ENCODE measurements around the gene CCR6.

DNA sequence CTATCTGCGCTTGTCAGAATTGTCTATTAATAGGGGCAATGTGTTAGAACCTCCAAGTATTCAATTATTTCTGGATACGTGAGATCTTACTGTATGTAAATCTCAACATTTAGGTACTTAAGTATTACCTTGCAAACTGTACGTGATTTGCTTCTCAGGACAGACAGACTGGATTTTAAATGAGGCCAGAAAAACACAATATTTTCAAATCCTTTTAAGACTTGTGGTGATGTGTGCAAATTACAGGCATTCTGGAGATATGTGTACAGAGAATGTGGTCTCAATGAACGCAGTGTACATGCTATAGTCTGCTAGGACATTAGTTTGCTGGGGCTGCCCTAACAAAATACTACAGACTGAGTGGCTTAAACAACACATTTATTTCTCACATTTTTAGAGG is 16.9 kb downstream of the CCR6 start:
- TF ChIP-seq POLR2A (IDR thresholded peaks at IDR 0.05) = no peak
- no peak for TF ChIP-seq CTCF (IDR thresholded peaks at IDR 0.05)
- no peak for TF ChIP-seq POLR2AphosphoS5 (IDR thresholded peaks at IDR 0.05)

All from sigmoid colon (tissue), 4 donors.